ENCODE measurements around the gene MAP1S. TPM values are rescaled to one million over a fixed set of nuclear protein-coding genes. Genes with fewer than 3 reads are reported as not detected.
A peak's percentile ranks its signal among the peaks of the same experiment; 100 is the strongest.

The MAP1S gene
- total RNA-seq, 1 experiment from 2014 or later: 51.4 TPM

DNA sequence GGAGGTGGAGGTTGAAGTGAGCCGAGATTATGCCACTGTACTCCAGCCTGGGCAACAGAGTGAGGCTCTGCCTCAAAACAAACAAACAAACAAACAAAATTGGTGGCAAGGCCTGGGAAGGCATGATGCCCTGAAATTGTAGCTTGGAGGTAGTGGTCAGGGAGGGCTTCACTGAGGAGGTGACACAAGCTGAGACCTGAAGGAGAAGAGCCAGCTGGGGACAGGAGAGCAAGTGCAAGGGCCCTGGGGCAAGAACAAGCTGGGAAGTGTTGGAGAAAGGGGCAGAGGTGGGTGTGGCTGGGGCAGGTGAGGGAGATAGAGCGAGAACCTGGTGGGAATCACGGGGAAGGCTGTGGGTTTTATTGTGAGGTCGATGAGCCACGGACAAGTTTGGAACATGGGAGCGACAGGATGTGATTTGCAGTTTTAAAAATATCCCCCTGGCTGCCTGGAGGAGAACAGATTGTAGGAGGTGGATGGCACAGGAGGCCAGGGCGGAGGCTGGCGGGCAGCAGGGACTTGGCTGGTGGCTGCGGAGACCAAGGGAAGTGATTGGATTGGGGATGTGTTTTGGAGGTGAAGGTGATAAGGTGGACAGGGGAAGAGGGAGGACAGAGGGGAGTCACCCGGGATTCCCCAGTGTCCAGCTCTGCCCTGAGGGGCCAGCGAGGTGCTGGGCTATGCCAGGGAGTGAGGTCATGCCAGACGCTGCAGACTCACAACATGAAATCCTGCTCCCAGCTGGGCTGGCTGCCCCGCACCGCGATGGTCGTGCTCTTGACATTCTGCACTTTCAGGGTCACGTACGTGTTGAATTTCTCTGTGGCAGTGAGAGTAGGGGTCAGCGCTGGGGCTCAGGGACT is 45.1 kb upstream of the MAP1S start:
- CTCF ChIA-PET: no interaction called here
- intact Hi-C loops (cut with micrococcal nuclease; ENCODE audit: unreplicated experiment): no loop called here

GRCh38 chr19:17676295-17676694 is 43.0 kb upstream of the MAP1S start:
- CTCF ChIA-PET: interaction anchor here (0.5 to 0.7 kb wide), 3 partner anchors 69 to 234 kb away, joined by 3 to 4 read pairs (median 3); no protein-coding TSS in a partner anchor
- peaks cover 18% of the 10 kb centered on the region for H3K27me3 Mint-ChIP-seq (ENCODE audit: insufficient read depth, unreplicated experiment)

More for the DNA sequence above, 45.1 kb upstream of the MAP1S start:
- Mint-ChIP-seq H3K9me3 (ENCODE audit: unreplicated experiment) (no peaks in the 10 kb centered on the region), H3K4me3 (ENCODE audit: unreplicated experiment) (no peak overlapping the region), H3K4me1 (ENCODE audit: low read depth, unreplicated experiment) (no peaks in the 10 kb centered on the region), H3K36me3 (ENCODE audit: insufficient read depth, unreplicated experiment) (no peaks in the 10 kb centered on the region), H3K27me3 (ENCODE audit: insufficient read depth, unreplicated experiment) (peaks cover 14% of the 10 kb centered on the region), H3K27ac (ENCODE audit: unreplicated experiment) (no peak overlapping the region)
- TF ChIP-seq, protein P1, sequence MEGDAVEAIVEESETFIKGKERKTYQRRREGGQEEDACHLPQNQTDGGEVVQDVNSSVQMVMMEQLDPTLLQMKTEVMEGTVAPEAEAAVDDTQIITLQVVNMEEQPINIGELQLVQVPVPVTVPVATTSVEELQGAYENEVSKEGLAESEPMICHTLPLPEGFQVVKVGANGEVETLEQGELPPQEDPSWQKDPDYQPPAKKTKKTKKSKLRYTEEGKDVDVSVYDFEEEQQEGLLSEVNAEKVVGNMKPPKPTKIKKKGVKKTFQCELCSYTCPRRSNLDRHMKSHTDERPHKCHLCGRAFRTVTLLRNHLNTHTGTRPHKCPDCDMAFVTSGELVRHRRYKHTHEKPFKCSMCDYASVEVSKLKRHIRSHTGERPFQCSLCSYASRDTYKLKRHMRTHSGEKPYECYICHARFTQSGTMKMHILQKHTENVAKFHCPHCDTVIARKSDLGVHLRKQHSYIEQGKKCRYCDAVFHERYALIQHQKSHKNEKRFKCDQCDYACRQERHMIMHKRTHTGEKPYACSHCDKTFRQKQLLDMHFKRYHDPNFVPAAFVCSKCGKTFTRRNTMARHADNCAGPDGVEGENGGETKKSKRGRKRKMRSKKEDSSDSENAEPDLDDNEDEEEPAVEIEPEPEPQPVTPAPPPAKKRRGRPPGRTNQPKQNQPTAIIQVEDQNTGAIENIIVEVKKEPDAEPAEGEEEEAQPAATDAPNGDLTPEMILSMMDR (IDR thresholded peaks at IDR 0.05; ENCODE audit: insufficient read depth in 1 of 2, low read depth in 1 of 2, low read length in 1 of 2, severe bottlenecking in 1 of 2, unreplicated experiment in 1 of 2): no peak
- Histone ChIP-seq H3K36me3 (ENCODE audit: control insufficient read depth, insufficient read depth, low read length) (no peaks in the 10 kb centered on the region), H3K4me1 (no peaks in the 10 kb centered on the region), H3K27me3 (replicated peaks; ENCODE audit: control insufficient read depth, insufficient read depth, low read length) (no peaks in the 10 kb centered on the region), H3K9me3 (no peaks in the 10 kb centered on the region), H3K4me3 (ENCODE audit: low read depth, low read length) (no peak overlapping the region)
- no peak for DNase-seq
- POLR2A ChIA-PET: no interaction called here
- BruUV-seq (replicated peaks): no TSS peak

DNA sequence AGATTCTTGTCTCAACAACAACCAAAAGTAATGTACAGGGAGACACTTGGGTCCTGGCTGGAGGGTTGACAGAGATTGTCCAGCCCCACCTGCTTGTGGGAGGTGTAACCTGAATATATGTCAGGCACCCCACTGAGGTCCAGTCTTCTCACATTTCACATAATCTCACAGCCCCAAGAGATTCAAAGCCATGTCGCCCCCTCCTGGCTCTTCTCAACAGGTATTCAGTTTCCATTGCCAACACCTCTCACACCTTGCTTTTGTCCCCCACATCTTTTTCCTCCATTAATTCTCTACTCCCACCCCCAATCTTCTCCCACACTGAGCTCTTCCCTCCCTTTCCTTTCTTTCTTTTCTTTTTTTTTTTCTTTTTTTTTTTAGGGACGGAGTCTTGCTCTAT is 42.3 kb upstream of the MAP1S start:
- no peaks in the 10 kb centered on the region for H3K4me1 Mint-ChIP-seq (ENCODE audit: low read depth, unreplicated experiment)
- no peaks in the 10 kb centered on the region for H3K36me3 Mint-ChIP-seq (ENCODE audit: insufficient read depth, unreplicated experiment)
- H3K4me3 Mint-ChIP-seq (ENCODE audit: unreplicated experiment): no peak overlapping the region
- no peak overlapping the region for H3K27ac Mint-ChIP-seq (ENCODE audit: unreplicated experiment)
- H3K9me3 Mint-ChIP-seq (ENCODE audit: unreplicated experiment): no peaks in the 10 kb centered on the region
- no TSS peak for BruUV-seq (replicated peaks)
- CTCF ChIA-PET: interaction anchor here (0.5 kb wide), 1 partner anchor 69 kb away, joined by 4 read pairs; no protein-coding TSS in a partner anchor
- Histone ChIP-seq H3K4me3 (ENCODE audit: low read depth, low read length) (no peak overlapping the region), H3K9me3 (no peaks in the 10 kb centered on the region), H3K4me1 (no peaks in the 10 kb centered on the region), H3K36me3 (ENCODE audit: control insufficient read depth, insufficient read depth, low read length) (no peaks in the 10 kb centered on the region), H3K27me3 (replicated peaks; ENCODE audit: control insufficient read depth, insufficient read depth, low read length) (no peaks in the 10 kb centered on the region)
- DNase-seq: no peak
- H3K27me3 Mint-ChIP-seq (ENCODE audit: insufficient read depth, unreplicated experiment): peaks cover 18% of the 10 kb centered on the region
- POLR2A ChIA-PET: no interaction called here
- intact Hi-C loops (cut with micrococcal nuclease; ENCODE audit: unreplicated experiment): loop anchor here (5.0 kb wide), 1 partner anchor 90 kb away; no protein-coding TSS in a partner anchor
- TF ChIP-seq, protein P1 (IDR thresholded peaks at IDR 0.05; ENCODE audit: insufficient read depth in 1 of 2, low read depth in 1 of 2, low read length in 1 of 2, severe bottlenecking in 1 of 2, unreplicated experiment in 1 of 2): peak; percentile 15 to 27

More at GRCh38 chr19:17676295-17676694, 43.0 kb upstream of the MAP1S start:
- H3K27ac Mint-ChIP-seq (ENCODE audit: unreplicated experiment): no peak overlapping the region
- H3K9me3 ChIP-seq: no peaks in the 10 kb centered on the region
- no peak for DNase-seq
- intact Hi-C loops (cut with micrococcal nuclease; ENCODE audit: unreplicated experiment): loop anchor here (5.0 kb wide), 1 partner anchor 91 kb away; no protein-coding TSS in a partner anchor
- no peak overlapping the region for H3K4me3 ChIP-seq (ENCODE audit: low read depth, low read length)
- no peaks in the 10 kb centered on the region for H3K4me1 Mint-ChIP-seq (ENCODE audit: low read depth, unreplicated experiment)
- H3K36me3 Mint-ChIP-seq (ENCODE audit: insufficient read depth, unreplicated experiment): no peaks in the 10 kb centered on the region
- H3K4me1 ChIP-seq: no peaks in the 10 kb centered on the region
- H3K9me3 Mint-ChIP-seq (ENCODE audit: unreplicated experiment): no peaks in the 10 kb centered on the region
- TF ChIP-seq, protein P1 (IDR thresholded peaks at IDR 0.05; ENCODE audit: insufficient read depth in 1 of 2, low read depth in 1 of 2, low read length in 1 of 2, severe bottlenecking in 1 of 2, unreplicated experiment in 1 of 2): no peak
- H3K4me3 Mint-ChIP-seq (ENCODE audit: unreplicated experiment): no peak overlapping the region
- H3K27me3 ChIP-seq (replicated peaks; ENCODE audit: control insufficient read depth, insufficient read depth, low read length): no peaks in the 10 kb centered on the region
- POLR2A ChIA-PET: no interaction called here
- BruUV-seq (replicated peaks): no TSS peak
- H3K36me3 ChIP-seq (ENCODE audit: control insufficient read depth, insufficient read depth, low read length): no peaks in the 10 kb centered on the region

Data from Caco-2 (cell line).